Measurements from ENCODE around the gene PTPRM.

PTPRM gene

GRCh38 chr18:7974200-7974874 lies 407.2 kb downstream of the PTPRM start:
- DNase-seq: no peak

- no peak for DNase-seq
These were observed 410.8 kb downstream of the PTPRM start for GRCh38 chr18:7977897-7978296.

- no peak for DNase-seq
These were observed 411.7 kb downstream of the PTPRM start for GRCh38 chr18:7978834-7979233.

- DNase-seq: no peak
These were observed 412.6 kb downstream of the PTPRM start for GRCh38 chr18:7979714-7980113.

- no peak for DNase-seq
These were observed 413.0 kb downstream of the PTPRM start for GRCh38 chr18:7980136-7980535.

GRCh38 chr18:7980656-7981055 lies 413.5 kb downstream of the PTPRM start:
- DNase-seq: no peak

GRCh38 chr18:7982216-7982615 lies 415.1 kb downstream of the PTPRM start:
- DNase-seq: no peak

GRCh38 chr18:7987284-7987976 lies 420.3 kb downstream of the PTPRM start:
- no peak for DNase-seq

GRCh38 chr18:7990670-7991069 lies 423.6 kb downstream of the PTPRM start:
- DNase-seq: no peak

- DNase-seq: no peak
These were observed 434.7 kb downstream of the PTPRM start for GRCh38 chr18:8001711-8002301.

GRCh38 chr18:8003878-8004675 lies 437.0 kb downstream of the PTPRM start:
- no peak for DNase-seq

GRCh38 chr18:8004792-8005191 lies 437.7 kb downstream of the PTPRM start:
- DNase-seq: no peak

GRCh38 chr18:8005870-8006569 lies 438.9 kb downstream of the PTPRM start:
- DNase-seq: no peak

GRCh38 chr18:8006979-8007378 lies 439.9 kb downstream of the PTPRM start:
- no peak for DNase-seq

- no peak for DNase-seq
These were observed 440.9 kb downstream of the PTPRM start for GRCh38 chr18:8008033-8008432.

GRCh38 chr18:8011361-8011760 lies 444.2 kb downstream of the PTPRM start:
- no peak for DNase-seq

GRCh38 chr18:8011906-8012305 lies 444.8 kb downstream of the PTPRM start:
- DNase-seq: no peak

GRCh38 chr18:8018701-8019331 lies 451.7 kb downstream of the PTPRM start:
- no peak for DNase-seq

- DNase-seq: no peak
These were observed 452.5 kb downstream of the PTPRM start for GRCh38 chr18:8019600-8019999.

- no peak for DNase-seq
These were observed 453.2 kb downstream of the PTPRM start for GRCh38 chr18:8020132-8020846.

- no peak for DNase-seq
These were observed 461.9 kb downstream of the PTPRM start for GRCh38 chr18:8029061-8029460.

- DNase-seq: no peak
These were observed 462.6 kb downstream of the PTPRM start for GRCh38 chr18:8029731-8030130.
